IPS-20b (cell line): ENCODE results near the gene NFATC2.

Source experiments
- H3K27ac ChIP-seq: one replicate; pipeline ENCODE4 v1.5.1; 2013; ENCODE audit warnings: low read length
- H3K27me3 ChIP-seq: 2 replicates; pipeline ENCODE4 v1.6.1; 2013; ENCODE audit warnings: mild to moderate bottlenecking, low read length, inconsistent platforms; ENCODE audit not compliant: insufficient read depth
- H3K36me3 ChIP-seq: 2 replicates; pipeline ENCODE4 v1.6.1; 2013; ENCODE audit warnings: low read depth, mild to moderate bottlenecking, inconsistent platforms, low read length, moderate library complexity; ENCODE audit not compliant: insufficient read depth
- H3K4me1 ChIP-seq: 2 replicates; pipeline ENCODE4 v1.6.1; 2013; ENCODE audit warnings: mild to moderate bottlenecking, control low read depth, inconsistent platforms, low read length, moderate library complexity; ENCODE audit not compliant: insufficient read depth
- H3K4me3 ChIP-seq: 2 replicates; pipeline ENCODE4 v1.5.1; 2013; ENCODE audit warnings: mild to moderate bottlenecking, low read length, inconsistent platforms
- H3K9ac ChIP-seq: 2 replicates; pipeline ENCODE4 v1.6.1; 2013; ENCODE audit warnings: low read depth, mild to moderate bottlenecking, inconsistent platforms, low read length, moderate library complexity
- H3K9me3 ChIP-seq: 2 replicates; pipeline ENCODE4 v1.6.1; 2013; ENCODE audit warnings: mild to moderate bottlenecking, low read depth, low read length, inconsistent platforms; ENCODE audit not compliant: insufficient read depth

Gene NFATC2

DNA sequence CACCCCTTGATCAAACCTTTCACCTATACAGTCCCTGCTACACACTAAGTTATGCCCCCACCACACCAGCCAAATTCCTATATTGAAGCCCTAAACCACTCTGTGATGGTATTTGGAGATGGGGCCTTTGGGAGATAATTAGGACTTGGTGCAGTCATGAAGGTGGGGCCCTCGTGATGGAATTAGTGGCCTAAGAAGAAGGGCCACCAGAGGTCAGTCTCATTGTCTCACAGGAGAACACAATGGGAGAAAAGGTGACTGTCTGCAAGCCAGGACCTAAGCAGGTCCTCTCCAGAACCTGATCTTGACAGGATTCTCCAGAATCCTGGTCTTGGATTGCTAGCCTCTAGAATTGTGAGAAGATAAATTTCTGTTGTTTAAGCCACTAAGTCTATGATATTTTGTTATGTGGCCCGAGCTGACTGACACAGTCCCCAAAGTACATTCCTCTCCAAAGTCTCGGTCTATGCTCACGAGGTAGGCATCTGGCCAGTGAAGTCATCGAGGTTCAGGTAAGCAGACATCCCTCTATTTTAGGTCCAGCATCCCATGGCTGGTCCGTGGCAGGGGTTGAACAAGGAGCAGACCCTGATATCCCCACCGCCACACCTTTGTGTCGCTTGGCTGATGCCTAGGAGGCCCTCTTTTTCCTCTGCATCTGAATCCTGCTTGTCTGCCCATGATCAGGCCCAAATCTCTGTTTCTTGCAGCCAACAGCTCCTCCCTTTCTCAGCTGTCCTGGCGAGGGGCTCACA, 138.9 kb downstream of the NFATC2 start:
- H3K36me3 ChIP-seq = no peaks in the 10 kb centered on the region
- no peaks in the 10 kb centered on the region for H3K27me3 ChIP-seq
- H3K27ac ChIP-seq = no peak overlapping the region
- no peak overlapping the region for H3K9ac ChIP-seq
- no peaks in the 10 kb centered on the region for H3K9me3 ChIP-seq
- H3K4me1 ChIP-seq = no peaks in the 10 kb centered on the region
- H3K4me3 ChIP-seq = no peak overlapping the region

DNA sequence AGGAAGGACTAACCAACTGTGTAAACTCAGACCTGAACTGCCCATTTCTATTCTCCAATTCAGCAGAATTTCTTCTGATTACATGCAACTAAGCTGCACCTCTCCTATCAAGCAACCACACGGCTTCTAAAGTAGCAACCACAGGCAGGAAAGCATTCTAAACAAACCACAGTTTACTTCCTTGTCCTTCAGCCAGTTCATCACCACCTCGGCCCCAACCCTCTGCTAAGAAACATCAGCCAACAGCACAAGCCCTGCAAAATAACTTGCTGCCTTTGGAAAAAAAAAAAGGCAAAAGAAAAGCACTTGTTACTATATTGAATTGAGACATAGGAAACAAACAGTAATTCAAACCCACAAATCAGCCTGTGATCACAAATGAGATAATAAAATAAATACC, 140.3 kb downstream of the NFATC2 start:
- Histone ChIP-seq H3K36me3 (no peaks in the 10 kb centered on the region), H3K4me1 (peaks cover 4% of the 10 kb centered on the region; the same call in 1 of the 2 replicates), H3K9ac (no peak overlapping the region), H3K9me3 (no peaks in the 10 kb centered on the region), H3K27ac (no peak overlapping the region), H3K4me3 (no peak overlapping the region), H3K27me3 (no peaks in the 10 kb centered on the region)

DNA sequence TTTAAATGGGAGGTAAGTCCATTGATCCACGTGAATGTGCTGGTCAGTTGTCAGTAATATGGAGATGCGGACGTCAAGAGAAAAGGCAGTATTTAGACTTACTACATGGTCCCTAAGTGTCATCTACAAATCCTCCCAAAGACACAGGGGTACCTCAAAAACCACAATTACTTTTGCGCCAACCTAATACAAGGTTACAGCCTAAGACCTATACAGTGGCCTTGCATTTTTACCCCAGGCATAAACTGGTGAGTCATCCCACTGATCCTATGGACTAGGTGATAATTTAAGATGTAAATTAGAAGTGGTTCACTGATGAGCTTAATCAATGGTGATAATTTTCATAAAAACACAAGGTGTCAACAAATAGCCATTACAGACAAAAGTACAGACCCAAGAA, 141.0 kb downstream of the NFATC2 start:
- H3K27me3 ChIP-seq = no peaks in the 10 kb centered on the region

DNA sequence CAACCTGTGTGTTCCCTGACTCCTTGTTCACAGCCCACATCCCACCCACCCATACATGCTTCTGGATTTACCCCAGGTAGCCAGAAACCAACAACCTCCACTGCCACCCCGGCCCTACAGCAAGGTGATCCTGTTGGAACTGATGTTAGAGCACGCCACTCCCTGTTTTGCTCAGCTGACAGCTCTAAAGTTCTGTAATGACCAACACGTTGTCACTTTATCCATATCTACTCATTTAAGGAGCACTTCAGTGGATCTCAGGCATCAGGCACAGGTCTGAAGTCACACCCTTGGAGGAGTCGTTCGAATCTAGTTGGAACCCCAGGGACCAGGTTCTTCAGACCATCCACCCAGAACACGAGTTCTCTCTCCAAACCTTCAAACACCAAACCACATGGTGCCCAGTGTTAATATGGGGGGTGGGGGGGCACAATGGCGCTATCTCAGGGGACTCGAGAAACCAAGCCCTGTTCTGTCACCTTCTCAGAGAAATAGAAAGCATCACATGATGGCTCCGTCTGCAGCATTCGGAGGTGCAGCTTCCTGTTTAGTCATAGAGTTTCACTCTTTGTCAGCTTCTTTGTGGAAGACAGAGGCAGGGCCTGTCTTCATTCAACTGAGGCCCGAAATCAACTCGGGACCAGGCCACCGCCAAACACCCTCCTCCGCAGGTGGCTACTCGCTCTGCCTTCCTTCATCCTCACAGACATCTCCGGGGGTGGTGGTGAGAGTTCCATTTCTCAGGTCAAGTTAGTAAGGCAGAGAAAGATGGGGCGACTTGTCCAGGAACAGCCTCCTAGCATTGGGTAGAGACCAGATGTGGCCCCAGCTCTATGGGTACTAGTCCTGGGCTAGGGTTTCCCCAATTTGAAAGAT, 142.2 kb downstream of the NFATC2 start:
- no peaks in the 10 kb centered on the region for H3K9me3 ChIP-seq
- no peak overlapping the region for H3K27ac ChIP-seq
- peaks cover 4% of the 10 kb centered on the region; the same call in 1 of the 2 replicates for H3K4me1 ChIP-seq
- no peaks in the 10 kb centered on the region for H3K27me3 ChIP-seq
- no peak overlapping the region for H3K4me3 ChIP-seq
- H3K36me3 ChIP-seq = no peaks in the 10 kb centered on the region
- H3K9ac ChIP-seq = no peak overlapping the region

More for the DNA sequence above, 141.0 kb downstream of the NFATC2 start:
- Histone ChIP-seq H3K9ac (no peak overlapping the region), H3K9me3 (no peaks in the 10 kb centered on the region), H3K27ac (no peak overlapping the region), H3K4me1 (peaks cover 4% of the 10 kb centered on the region; the same call in 1 of the 2 replicates), H3K36me3 (no peaks in the 10 kb centered on the region), H3K4me3 (no peak overlapping the region)

DNA sequence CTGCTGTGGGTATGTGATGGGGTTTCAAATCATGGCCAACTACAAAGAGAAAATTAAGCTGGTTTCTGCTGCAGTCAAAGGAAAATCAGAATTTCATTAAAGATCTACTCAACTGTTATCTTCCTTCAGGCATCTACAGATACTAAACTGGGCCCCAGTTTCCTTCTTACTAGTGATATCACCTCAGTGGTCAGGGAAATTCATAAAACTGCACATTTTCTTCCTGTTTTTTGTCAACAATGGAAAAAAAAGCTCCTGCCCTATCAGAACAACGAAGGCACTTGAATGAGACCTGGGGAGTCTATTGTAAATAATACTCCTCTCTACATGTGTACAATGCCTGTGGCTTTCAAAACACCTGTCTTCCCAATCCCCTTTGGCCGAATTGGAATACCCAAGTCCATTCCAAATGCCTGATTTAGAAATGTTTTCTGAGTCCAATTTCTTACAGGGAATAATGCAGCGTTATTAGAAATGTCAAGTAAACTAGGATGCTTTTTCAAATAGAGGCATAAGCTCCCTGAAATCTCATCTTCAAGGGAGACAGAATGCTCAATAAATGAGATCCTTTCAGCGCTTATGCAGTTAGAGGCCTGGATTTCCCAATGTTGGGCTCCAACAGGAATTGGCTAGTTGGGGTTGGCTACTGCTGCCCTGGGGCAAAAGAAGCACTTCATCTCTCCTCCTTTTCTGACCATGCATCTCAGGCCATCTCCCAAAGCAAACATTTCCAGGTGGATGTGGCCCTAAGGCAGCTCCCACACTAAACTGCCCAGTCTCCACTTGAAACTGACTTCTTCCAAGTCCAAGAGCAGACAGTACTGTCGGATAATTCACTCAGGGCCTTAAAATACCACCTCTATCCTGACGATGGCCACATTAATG, 143.3 kb downstream of the NFATC2 start:
- Histone ChIP-seq H3K4me3 (no peak overlapping the region), H3K36me3 (no peaks in the 10 kb centered on the region), H3K27ac (no peak overlapping the region), H3K9ac (no peak overlapping the region), H3K4me1 (peaks cover 4% of the 10 kb centered on the region; the same call in 1 of the 2 replicates), H3K9me3 (no peaks in the 10 kb centered on the region), H3K27me3 (no peaks in the 10 kb centered on the region)

DNA sequence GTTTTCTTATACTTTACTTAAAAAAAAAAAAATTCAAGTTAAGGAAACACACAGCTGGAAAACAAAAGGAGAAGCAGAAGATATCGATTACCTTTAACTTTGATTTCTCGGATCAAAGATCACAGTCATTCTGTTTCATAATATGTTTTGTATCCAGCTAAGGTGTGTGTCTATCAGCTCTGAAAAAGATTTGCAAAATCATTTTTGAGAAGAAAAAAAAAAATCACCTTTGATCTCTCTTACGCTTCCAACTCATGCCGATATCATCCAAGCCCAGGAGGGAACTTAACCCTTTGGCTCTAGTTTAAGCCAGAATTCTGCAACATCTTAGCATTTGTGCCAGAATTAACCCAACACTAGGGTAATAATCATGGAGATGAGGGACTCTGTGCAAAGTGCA, 144.0 kb downstream of the NFATC2 start:
- Histone ChIP-seq H3K27ac (no peak overlapping the region), H3K36me3 (no peaks in the 10 kb centered on the region), H3K4me1 (peaks cover 4% of the 10 kb centered on the region; the same call in 1 of the 2 replicates), H3K9me3 (no peaks in the 10 kb centered on the region), H3K9ac (no peak overlapping the region), H3K4me3 (no peak overlapping the region), H3K27me3 (no peaks in the 10 kb centered on the region)

DNA sequence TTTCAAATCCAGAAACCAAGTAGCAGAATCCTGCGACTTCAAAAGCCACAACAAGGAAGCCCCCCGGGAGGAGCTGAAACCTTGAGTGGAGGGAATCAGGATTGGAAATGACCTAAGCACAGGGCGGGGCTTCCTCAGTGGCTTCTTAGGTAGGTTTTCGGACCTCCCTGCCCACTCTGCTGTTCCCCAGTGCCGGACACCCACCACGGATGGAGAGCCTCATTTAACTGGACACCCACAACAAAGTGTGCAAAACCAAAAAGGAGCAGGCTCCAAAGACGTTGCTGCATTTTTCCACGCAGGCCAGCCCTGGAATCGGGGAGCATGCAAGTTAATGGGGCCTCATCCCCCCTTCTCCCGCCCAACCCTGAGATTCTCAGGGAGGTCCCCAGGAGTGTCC, 144.4 kb downstream of the NFATC2 start:
- Histone ChIP-seq H3K4me3 (no peak overlapping the region), H3K9me3 (no peaks in the 10 kb centered on the region), H3K4me1 (peaks cover 4% of the 10 kb centered on the region; the same call in 1 of the 2 replicates), H3K27me3 (no peaks in the 10 kb centered on the region), H3K9ac (no peak overlapping the region), H3K27ac (no peak overlapping the region), H3K36me3 (no peaks in the 10 kb centered on the region)

DNA sequence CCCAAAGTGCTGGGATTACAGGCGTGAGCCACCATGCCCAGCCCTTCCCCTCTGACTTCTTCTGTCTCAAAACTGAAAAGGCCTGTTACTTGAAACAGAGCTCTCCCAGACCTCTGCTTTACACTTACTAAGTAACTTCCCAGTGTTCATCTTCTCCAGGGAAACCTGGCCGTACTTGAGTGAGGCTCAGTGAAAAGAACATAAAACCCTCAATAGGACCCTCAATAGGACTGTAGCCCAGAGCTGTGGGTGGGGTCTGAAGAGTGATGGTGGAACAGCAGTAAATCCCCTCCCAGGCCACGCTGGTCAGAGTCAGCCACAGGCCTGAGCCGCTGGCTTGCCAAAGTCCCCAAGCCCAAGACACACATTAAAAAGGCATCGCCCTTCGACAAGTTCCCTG, 145.4 kb downstream of the NFATC2 start:
- Histone ChIP-seq H3K27ac (no peak overlapping the region), H3K4me3 (no peak overlapping the region), H3K4me1 (peaks cover 4% of the 10 kb centered on the region; the same call in 1 of the 2 replicates), H3K36me3 (no peaks in the 10 kb centered on the region), H3K9me3 (no peaks in the 10 kb centered on the region), H3K27me3 (no peaks in the 10 kb centered on the region), H3K9ac (no peak overlapping the region)

- Histone ChIP-seq H3K4me3 (no peak overlapping the region), H3K36me3 (no peaks in the 10 kb centered on the region), H3K27ac (no peak overlapping the region), H3K27me3 (no peaks in the 10 kb centered on the region), H3K9me3 (no peaks in the 10 kb centered on the region), H3K9ac (no peak overlapping the region), H3K4me1 (peaks cover 4% of the 10 kb centered on the region; the same call in 1 of the 2 replicates)
Observed at GRCh38 chr20:51396365-51396909, 146.1 kb downstream of the NFATC2 start.

- Histone ChIP-seq H3K4me1 (peaks cover 13% of the 10 kb centered on the region; the same call in 1 of the 2 replicates), H3K27me3 (no peaks in the 10 kb centered on the region), H3K4me3 (no peak overlapping the region), H3K9me3 (no peaks in the 10 kb centered on the region), H3K9ac (no peak overlapping the region), H3K36me3 (no peaks in the 10 kb centered on the region), H3K27ac (no peak overlapping the region)
Observed at GRCh38 chr20:51394706-51395105, 147.8 kb downstream of the NFATC2 start.

- H3K9ac ChIP-seq = no peak overlapping the region
- H3K27ac ChIP-seq = no peak overlapping the region
- H3K36me3 ChIP-seq = no peaks in the 10 kb centered on the region
- H3K4me3 ChIP-seq = no peak overlapping the region
- peaks cover 18% of the 10 kb centered on the region; the same call in 1 of the 2 replicates for H3K4me1 ChIP-seq
- H3K27me3 ChIP-seq = no peaks in the 10 kb centered on the region
- H3K9me3 ChIP-seq = no peaks in the 10 kb centered on the region
Observed at GRCh38 chr20:51393571-51393970, 148.9 kb downstream of the NFATC2 start.
